ENCODE results near the gene PLPP3.
A peak's percentile ranks its signal among the peaks of the same experiment; 100 is the strongest.
"Not testable (repeated sequence)": the region's sequence is repeated elsewhere in the genome, so short reads cannot be mapped to it uniquely, and the experiment has no call there.

PLPP3 gene

GRCh38 chr1:56578963-56579875, at the start of gene PLPP3:
Gene PLPP3 (minus strand): TSS chr1:56579563. CDS start chr1:56579016, 547 bp downstream.
- DNase-seq (ENCODE audit: low spot score) = peak; percentile 90

- DNase-seq (ENCODE audit: low spot score) = no peak
Measured at GRCh38 chr1:56627636-56628039, 48.3 kb upstream of the PLPP3 start.

GRCh38 chr1:56627019-56627635, 47.8 kb upstream of the PLPP3 start:
- DNase-seq (ENCODE audit: low spot score) = no peak

- no peak for DNase-seq (ENCODE audit: low spot score)
Measured at GRCh38 chr1:56626546-56626945, 47.2 kb upstream of the PLPP3 start.

DNA sequence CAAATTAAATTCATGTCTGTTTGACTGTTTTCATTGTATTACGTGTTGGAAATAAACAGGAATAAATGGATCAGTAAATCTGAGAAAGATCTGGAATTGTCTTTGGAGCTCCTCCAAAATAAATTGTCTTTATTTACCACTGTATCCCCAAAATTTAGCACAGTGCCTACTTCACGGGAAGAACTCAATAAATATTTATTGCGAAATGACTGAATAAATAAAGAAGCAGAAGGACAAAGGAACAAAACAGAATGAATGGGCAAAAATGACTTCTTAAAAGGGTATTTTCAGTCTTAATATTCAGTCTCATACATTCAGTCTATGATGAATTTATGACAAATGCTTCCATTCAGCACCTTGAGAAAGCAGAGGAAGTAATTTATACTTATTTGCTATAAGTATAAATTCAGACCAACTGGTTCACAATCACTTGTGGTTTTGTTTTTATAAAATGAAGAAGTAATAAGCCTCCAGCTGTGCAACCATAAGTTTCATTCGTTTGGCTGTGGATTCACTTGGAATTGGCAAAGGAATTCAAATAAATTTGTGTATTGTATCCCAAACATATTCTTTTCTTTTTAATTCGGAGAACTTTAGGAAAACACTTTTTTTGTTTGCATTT, 46.6 kb upstream of the PLPP3 start:
- DNase-seq (ENCODE audit: low spot score) = no peak

- DNase-seq (ENCODE audit: low spot score) = no peak
Measured at GRCh38 chr1:56617141-56617540, 37.8 kb upstream of the PLPP3 start.

DNA sequence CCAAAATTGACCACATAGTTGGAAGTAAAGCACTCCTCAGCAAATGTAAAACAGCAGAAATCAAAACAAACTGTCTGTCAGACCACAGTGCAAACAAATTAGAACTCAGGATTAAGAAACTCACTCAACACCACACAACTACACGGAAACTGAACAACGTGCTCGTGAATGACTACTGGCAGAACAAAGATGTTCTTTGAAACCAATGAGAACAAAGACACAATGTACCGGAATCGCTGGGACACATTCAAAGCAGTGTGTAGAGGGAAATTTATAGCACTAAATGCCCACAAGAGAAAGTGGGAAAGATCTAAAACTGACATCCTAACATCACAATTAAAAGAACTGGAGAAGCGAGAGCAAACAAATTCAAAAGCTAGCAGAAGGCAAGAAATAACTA, 31.4 kb upstream of the PLPP3 start:
- DNase-seq (ENCODE audit: low spot score) = not testable (repeated sequence)

GRCh38 chr1:56610097-56610496, 30.7 kb upstream of the PLPP3 start:
- not testable (repeated sequence) for DNase-seq (ENCODE audit: low spot score)

GRCh38 chr1:56595397-56596191, 16.2 kb upstream of the PLPP3 start:
- DNase-seq (ENCODE audit: low spot score) = not testable (repeated sequence)

- DNase-seq (ENCODE audit: low spot score) = no peak
Measured at GRCh38 chr1:56591909-56592308, 12.5 kb upstream of the PLPP3 start.

GRCh38 chr1:56590520-56591011, 11.2 kb upstream of the PLPP3 start:
- no peak for DNase-seq (ENCODE audit: low spot score)

DNA sequence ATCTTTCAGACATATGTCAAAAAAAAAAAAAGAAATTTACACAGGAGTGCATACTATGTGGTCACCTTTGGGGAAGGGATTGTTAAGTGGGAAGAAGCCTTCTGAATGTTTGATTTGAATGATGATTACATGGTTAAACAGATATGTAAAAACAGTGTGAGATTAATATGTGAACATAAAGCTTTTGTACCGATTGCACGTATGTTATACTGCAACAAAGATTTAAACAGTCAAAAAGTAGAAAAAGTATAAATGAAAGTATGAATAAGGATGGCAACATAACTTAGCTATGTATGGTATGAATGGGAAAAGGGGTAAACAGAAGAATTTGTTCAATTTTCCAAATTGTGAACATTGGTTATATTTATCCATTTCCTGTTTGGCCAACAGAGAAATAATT, 10.0 kb upstream of the PLPP3 start:
- DNase-seq (ENCODE audit: low spot score) = no peak

DNA sequence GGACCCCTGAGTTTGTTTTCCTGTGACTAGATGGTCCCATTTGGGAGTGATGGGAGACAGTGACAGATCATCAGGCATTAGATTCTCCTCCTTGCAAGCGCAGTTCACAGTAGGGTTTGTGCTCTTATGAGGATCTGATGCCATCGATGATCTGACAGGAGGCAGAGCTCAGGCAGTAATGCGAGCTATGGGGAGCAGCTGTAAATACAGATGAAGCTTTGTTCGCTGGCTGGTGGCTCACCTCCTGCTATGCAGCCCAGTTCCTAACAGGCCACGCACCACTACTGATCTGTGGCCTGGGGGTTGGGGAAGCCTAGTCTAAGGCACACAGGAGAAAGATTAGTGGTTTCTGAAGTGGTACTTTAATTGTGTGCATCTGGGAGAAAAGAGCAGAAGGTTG, 7.1 kb upstream of the PLPP3 start:
- no peak for DNase-seq (ENCODE audit: low spot score)

- peak; percentile 54 for DNase-seq (ENCODE audit: low spot score)
Measured at GRCh38 chr1:56585985-56586384, 6.6 kb upstream of the PLPP3 start.

DNA sequence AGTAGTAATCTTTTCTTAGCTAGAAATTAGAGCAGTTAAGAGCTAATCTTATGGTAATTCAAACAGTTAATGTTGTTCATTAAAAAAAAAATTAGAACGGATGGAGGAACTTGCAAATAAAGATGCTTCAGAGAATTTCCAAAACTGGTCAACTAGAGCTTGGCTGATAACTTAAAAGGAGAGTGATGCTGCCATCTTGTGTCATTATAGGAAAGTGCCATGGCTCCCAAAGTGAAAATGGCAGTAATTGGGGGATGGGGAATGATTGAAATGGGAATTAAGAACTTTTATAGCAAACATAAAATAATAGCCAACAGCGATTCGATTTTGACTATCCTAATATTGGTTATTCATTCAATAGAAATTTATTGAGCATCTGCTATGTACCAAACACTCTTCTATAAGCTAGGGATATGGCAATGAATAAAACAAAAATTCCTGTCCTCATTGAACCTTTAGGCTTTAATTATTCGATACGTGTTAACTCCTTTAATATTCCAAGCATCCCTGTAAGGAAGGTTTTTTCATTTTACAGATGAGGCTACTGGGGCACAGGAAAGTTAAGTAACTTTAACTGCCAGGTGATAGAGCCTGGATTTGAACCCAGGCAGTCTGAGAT, 5.7 kb upstream of the PLPP3 start:
- peak; percentile 64 for DNase-seq (ENCODE audit: low spot score)

- DNase-seq (ENCODE audit: low spot score) = no peak
Measured at GRCh38 chr1:56583957-56584468, 4.7 kb upstream of the PLPP3 start.

DNA sequence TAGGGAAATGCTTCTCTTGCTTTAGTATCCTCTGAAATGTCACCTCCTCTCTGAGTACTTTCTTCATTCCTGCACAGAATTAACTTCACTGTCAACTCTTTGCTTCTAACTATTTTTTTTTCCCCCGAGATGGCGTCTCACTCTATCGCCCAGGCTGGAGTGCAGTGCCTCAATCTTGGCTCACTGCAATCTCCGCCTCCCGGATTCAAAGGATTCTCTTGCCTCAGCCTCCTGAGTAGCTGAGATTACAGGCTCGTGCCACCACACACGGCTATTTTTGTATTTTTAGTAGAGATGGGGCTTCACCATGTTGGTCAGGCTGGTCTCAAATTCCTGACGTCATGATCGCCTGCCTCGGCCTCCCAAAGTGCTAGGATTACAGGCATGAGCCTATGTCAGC, 1.4 kb upstream of the PLPP3 start:
- DNase-seq (ENCODE audit: low spot score) = no peak

DNA sequence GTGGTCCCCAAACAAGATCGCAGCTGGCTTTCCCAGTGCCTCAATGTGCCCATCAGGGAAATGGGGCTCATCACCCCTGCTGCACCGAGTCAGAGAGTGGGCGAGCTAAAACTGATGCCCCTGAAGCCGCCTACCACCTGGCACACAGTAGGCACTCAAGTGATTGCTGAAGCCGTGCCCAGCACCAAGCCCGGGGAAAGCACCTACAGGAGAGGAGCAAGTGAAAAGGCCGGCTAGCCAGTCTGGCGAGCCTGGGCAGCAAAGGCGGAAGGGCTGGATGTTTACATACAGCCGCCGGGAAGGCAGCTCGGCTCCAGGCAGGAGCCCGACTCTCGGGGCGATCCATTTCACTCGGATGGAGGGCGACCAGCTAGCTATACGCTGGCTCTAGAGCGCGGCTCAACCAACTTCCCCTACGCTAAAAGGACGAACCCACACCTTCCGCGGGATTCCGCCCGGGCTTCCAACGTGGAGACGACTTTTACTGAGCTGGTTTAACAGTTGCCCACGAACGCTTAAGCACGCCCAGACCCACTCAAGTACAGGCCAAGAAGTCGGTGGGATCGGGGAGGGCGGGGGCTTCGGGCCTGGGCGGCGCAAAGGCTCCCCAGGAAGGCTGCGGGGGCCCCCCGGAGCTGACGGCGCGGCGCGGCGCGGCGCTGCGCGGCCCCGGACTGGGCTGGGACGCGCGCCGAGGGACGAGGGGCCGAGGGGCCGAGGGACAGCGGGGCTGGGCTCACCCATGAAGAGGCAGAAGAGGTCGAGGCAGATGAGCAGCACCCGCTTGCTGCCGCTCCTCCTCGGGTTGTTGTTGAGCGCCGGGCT, 1.0 kb downstream of the PLPP3 start:
- peak; percentile 68 for DNase-seq (ENCODE audit: low spot score)

DNA sequence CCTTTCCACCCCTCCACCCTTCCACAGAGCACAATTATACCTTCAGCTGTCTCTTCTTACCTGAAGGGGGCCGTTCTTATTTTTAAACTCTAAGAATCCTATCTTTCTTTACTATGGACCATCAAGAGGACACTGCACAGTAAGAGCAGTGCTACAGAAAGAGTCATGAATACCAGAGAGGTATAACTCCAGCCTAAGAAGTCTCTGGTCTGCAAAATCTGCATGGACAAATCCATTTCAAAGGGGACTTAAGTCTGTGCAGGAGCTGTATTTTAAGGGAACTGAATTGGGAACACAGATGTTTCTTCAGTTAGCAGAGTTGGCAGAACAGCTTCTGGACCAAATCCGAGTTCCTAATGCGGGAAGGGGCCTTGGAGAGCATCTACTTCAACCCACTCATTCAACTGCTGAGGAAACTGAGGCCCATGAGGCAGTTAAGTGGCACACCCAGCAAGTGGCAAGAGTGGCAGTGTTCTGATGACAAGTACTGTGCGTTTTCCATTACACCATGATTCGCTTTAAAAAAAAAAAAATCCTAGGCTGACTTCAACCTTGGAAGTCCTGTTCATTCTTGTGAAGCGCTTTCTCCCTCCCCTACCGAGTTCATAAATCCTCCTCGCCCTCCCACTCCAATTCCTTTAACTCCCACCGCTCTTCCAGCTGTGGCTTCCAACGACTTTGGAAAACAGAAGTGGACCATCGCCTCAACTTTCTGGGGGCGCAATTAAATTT, 1.8 kb downstream of the PLPP3 start:
- DNase-seq (ENCODE audit: low spot score) = peak; percentile 30

Measured in kidney tubule cell (primary cell).